Right lobe of liver (tissue), 6 donors: ENCODE data around the gene ALCAM. TPM values are rescaled to one million over a fixed set of nuclear protein-coding genes. Genes with fewer than 3 reads are reported as not detected.

Source experiments
- ATAC-seq, 4 donors: fragments of 200-7000 bp; cut with Tn5 transposase; one replicate each; pipeline ENCODE4 v1.9.1; 2020; ENCODE audit warnings: mild to moderate bottlenecking in 4 of 4, moderate library complexity in 4 of 4
- DNase-seq, 3 donors: peaks; one replicate each; pipeline ENCODE4 v3.0.0-alpha.2; 2020
- H3K27ac ChIP-seq, 3 donors: fragments of 200-600 bp; one replicate each; pipeline ENCODE4 v1.8.0; 2022
- H3K27me3 ChIP-seq, 2 donors: fragments of 200-600 bp; one replicate each; pipeline ENCODE4 v1.8.0; 2022
- H3K36me3 ChIP-seq, 4 donors: fragments of 200-600 bp; sonication (generic) in 1 of 4; one replicate each; pipeline versions ENCODE4 v1.5.1 to v1.8.0; 2017 to 2022; ENCODE audit warnings: control low read depth in 1 of 4
- H3K4me1 ChIP-seq, 4 donors: fragments of 200-600 bp; sonication (generic) in 1 of 4; one replicate each; pipeline versions ENCODE4 v1.5.1 to v1.8.0; 2017 to 2022; ENCODE audit warnings: control low read depth in 1 of 4
- H3K4me3 ChIP-seq, 3 donors: fragments of 200-600 bp; one replicate each; pipeline ENCODE4 v1.8.0; 2022
- H3K9me3 ChIP-seq, 4 donors: fragments of 200-600 bp; sonication (generic) in 1 of 4; one replicate each; pipeline versions ENCODE4 v1.5.1 to v1.8.0; 2017 to 2022; ENCODE audit warnings: control low read depth in 1 of 4
- POLR2A ChIP-seq: fragments of 450-650 bp; IDR thresholded peaks from one replicate; pipeline ENCODE4 v1.6.1; 2017; ENCODE audit warnings: antibody characterized with exemption, mild to moderate bottlenecking
- WGBS: methylation state at CpG from one replicate; pipeline ENCODE4 v1.1.6; 2018; ENCODE audit warnings: low coverage, low lambda C conversion rate; ENCODE audit not compliant: insufficient coverage; ENCODE audit errors: missing lambda C conversion rate; 5-methylcytosine and 5-hydroxymethylcytosine counted together
- intact Hi-C, 2 donors: fragments of 100-400 bp; cut with DNase I; formaldehyde crosslinking; loops; one replicate each; pipeline versions ENCODE4 v1.11.2 to v1.14.1; 2022
- total RNA-seq, 6 experiments: library from RNA; depleted of rRNA in 2 of 6; stranded (reverse); fragments of >200 nt in 2 of 6; fragmentation: NEBNext Ultra II Directional in 3 of 6; extraction: Animal tissue kit (Norgen Biotek cat#: 25700) in 3 of 6; gene quantifications; one replicate each; pipeline versions ENCODE4 v1.1.0 to v1.2.4, GENCODE V29; 2016 to 2023
- TF ChIP-seq, protein P1 (sequence below), 4 donors: fragments of 200-600 bp in 3 of 4; fragments of 450-650 bp in 1 of 4; IDR thresholded peaks; one replicate each; pipeline versions ENCODE4 v1.5.1 to v1.8.0; 2016 to 2022; ENCODE audit warnings: antibody characterized with exemption in 4 of 4, mild to moderate bottlenecking in 2 of 4
- donor health status: DM: no; HTN: yes; CAD: no.
- donor health status: DM: no; HTN: no; CAD: no.
- donor health status: DM: no; HTN: no; CAD: no.
- donor health status: DM: no; HTN: yes; CAD: no.
- donor health status: DM: no; HTN: yes; CAD: no.

Gene ALCAM
- total RNA-seq, 6 experiments from 2014 or later = 21.9 to 43.4 (median 34.5) TPM

GRCh38 chr3:105444725-105445124 lies 78.0 kb downstream of the ALCAM start:
- Histone ChIP-seq H3K4me3 (no peak overlapping the region), H3K36me3 (no peaks in the 10 kb centered on the region), H3K27ac (no peak overlapping the region), H3K9me3 (no peaks in the 10 kb centered on the region), H3K27me3 (no peaks in the 10 kb centered on the region), H3K4me1 (peaks cover 0 to 28% (median 0%) of the 10 kb centered on the region in 4 donors)
- TF ChIP-seq, protein P1, sequence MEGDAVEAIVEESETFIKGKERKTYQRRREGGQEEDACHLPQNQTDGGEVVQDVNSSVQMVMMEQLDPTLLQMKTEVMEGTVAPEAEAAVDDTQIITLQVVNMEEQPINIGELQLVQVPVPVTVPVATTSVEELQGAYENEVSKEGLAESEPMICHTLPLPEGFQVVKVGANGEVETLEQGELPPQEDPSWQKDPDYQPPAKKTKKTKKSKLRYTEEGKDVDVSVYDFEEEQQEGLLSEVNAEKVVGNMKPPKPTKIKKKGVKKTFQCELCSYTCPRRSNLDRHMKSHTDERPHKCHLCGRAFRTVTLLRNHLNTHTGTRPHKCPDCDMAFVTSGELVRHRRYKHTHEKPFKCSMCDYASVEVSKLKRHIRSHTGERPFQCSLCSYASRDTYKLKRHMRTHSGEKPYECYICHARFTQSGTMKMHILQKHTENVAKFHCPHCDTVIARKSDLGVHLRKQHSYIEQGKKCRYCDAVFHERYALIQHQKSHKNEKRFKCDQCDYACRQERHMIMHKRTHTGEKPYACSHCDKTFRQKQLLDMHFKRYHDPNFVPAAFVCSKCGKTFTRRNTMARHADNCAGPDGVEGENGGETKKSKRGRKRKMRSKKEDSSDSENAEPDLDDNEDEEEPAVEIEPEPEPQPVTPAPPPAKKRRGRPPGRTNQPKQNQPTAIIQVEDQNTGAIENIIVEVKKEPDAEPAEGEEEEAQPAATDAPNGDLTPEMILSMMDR (IDR thresholded peaks at IDR 0.05) = no peak
- DNase-seq (no peak), ATAC-seq (no peak)
- WGBS = 82% methylated on average over 1 of the region's 1 CpG
- intact Hi-C loops = no loop called here

GRCh38 chr3:105448338-105448982 lies 81.8 kb downstream of the ALCAM start:
- no peak overlapping the region for H3K4me3 ChIP-seq
- ATAC-seq (peak; percentile 59 to 92 (median 72)), DNase-seq (peak; percentile 31 to 47 (median 34))
- intact Hi-C loops = no loop called here
- TF ChIP-seq, protein P1 (IDR thresholded peaks at IDR 0.05) = no peak
- TF ChIP-seq POLR2A = no peak
- peaks cover 0 to 16% (median 0%) of the 10 kb centered on the region in 4 donors for H3K4me1 ChIP-seq
- H3K27me3 ChIP-seq = no peaks in the 10 kb centered on the region
- no peaks in the 10 kb centered on the region for H3K36me3 ChIP-seq
- no peak overlapping the region for H3K27ac ChIP-seq
- H3K9me3 ChIP-seq = no peaks in the 10 kb centered on the region
- 24% methylated on average over 4 of the region's 4 CpGs for WGBS

DNA sequence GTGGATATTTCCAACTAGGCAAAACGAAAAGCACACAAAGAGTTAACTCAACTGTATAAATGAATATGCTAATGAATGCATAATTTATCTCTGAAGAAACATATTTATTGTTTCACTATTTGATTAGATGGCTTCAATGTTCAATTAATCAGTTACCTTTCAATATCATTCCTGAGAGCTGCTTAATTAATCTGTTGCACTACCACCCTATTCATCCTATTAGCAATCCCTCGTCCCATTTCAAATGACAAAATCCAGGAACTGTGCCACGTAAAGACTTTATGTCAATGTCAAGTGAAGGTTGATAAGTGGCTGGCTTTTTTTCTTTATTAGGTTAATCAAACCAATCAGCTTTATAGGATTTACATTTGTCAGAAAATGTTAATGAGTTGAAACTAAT lies 82.7 kb downstream of the ALCAM start:
- no peak for TF ChIP-seq POLR2A
- TF ChIP-seq, protein P1 (IDR thresholded peaks at IDR 0.05) = no peak
- no peaks in the 10 kb centered on the region for H3K27me3 ChIP-seq
- no peak for DNase-seq
- no peaks in the 10 kb centered on the region for H3K9me3 ChIP-seq
- 51% methylated on average over 3 of the region's 3 CpGs for WGBS
- H3K4me1 ChIP-seq = peaks cover 0 to 16% (median 0%) of the 10 kb centered on the region in 4 donors
- no peak for ATAC-seq
- H3K36me3 ChIP-seq = no peaks in the 10 kb centered on the region
- no peak overlapping the region for H3K27ac ChIP-seq
- no peak overlapping the region for H3K4me3 ChIP-seq
- intact Hi-C loops = no loop called here

- ATAC-seq (peak in 2 of 4 donors; percentile 14 to 21), DNase-seq (peak in 1 of 3 donors; percentile 46)
- H3K27ac ChIP-seq = no peak overlapping the region
- 48% methylated on average over 3 of the region's 6 CpGs for WGBS
- TF ChIP-seq, protein P1 (IDR thresholded peaks at IDR 0.05) = no peak
- TF ChIP-seq POLR2A = no peak
- no peaks in the 10 kb centered on the region for H3K9me3 ChIP-seq
- intact Hi-C loops = no loop called here
- H3K4me1 ChIP-seq = no peaks in the 10 kb centered on the region
- H3K4me3 ChIP-seq = no peak overlapping the region
- H3K27me3 ChIP-seq = no peaks in the 10 kb centered on the region
- no peaks in the 10 kb centered on the region for H3K36me3 ChIP-seq
Measured at GRCh38 chr3:105456017-105456416, 89.3 kb downstream of the ALCAM start.
